Thoracic aorta (tissue), 2 donors: ENCODE results near the gene ZNF350. TPM values are rescaled to one million over a fixed set of nuclear protein-coding genes. Genes with fewer than 3 reads are reported as not detected.
"Not testable (repeated sequence)": the region's sequence is repeated elsewhere in the genome, so short reads cannot be mapped to it uniquely, and the experiment has no call there.

Experiments
- ATAC-seq: fragments of 150-250 bp; one replicate; pipeline ENCODE4 v1.8.0; 2017; ENCODE audit warnings: low read depth; ENCODE audit not compliant: insufficient number of reproducible peaks, low FRiP score
- DNase-seq: peaks from one replicate; pipeline ENCODE4 v3.0.0-alpha.2; 2020; ENCODE audit warnings: low spot score
- H3K27ac ChIP-seq, 2 donors: fragments of 200-600 bp; sonication (generic); 1 replicate in 1 of 2; 2 replicates in 1 of 2; pipeline ENCODE4 v1.5.1; 2016; ENCODE audit warnings: mild to moderate bottlenecking in 2 of 2, moderate library complexity in 2 of 2
- H3K27me3 ChIP-seq: fragments of 200-600 bp; sonication (generic); replicated peaks from 2 replicates; pipeline ENCODE4 v1.6.0; 2016; ENCODE audit warnings: mild to moderate bottlenecking; ENCODE audit not compliant: insufficient read depth
- H3K36me3 ChIP-seq: fragments of 200-600 bp; sonication (generic); one replicate; pipeline ENCODE4 v1.5.1; 2016
- H3K4me1 ChIP-seq, 2 donors: fragments of 200-600 bp; sonication (generic); 1 replicate in 1 of 2; 2 replicates in 1 of 2; pipeline versions ENCODE4 v1.5.1 to v1.6.0; 2016; ENCODE audit warnings: low read depth in 2 of 2, mild to moderate bottlenecking in 1 of 2; ENCODE audit not compliant: control insufficient read depth in 1 of 2
- H3K4me3 ChIP-seq: fragments of 200-600 bp; sonication (generic); 2 replicates; pipeline ENCODE4 v1.5.1; 2016; ENCODE audit warnings: mild to moderate bottlenecking
- H3K9me3 ChIP-seq: fragments of 200-600 bp; sonication (generic); 2 replicates; pipeline ENCODE4 v1.5.1; 2016
- CTCF ChIP-seq: fragments of 200-600 bp; sonication (generic); IDR thresholded peaks from one replicate; pipeline ENCODE4 v1.5.1; 2019; ENCODE audit warnings: antibody characterized with exemption
- total RNA-seq, 2 donors: library from RNA; depleted of rRNA; stranded (reverse); fragments of >200 nt; gene quantifications; one replicate each; pipeline versions ENCODE4 v1.1.0 to v1.2.3, GENCODE V29; 2016

The ZNF350 gene
- total RNA-seq, 2 donors from 2014 or later: 7.3 to 15.4 TPM

- H3K27ac ChIP-seq: no peak overlapping the region
- DNase-seq (no peak), ATAC-seq (no peak)
- H3K4me3 ChIP-seq: no peak overlapping the region
- no peak for TF ChIP-seq CTCF
- no peaks in the 10 kb centered on the region for H3K4me1 ChIP-seq
- no peaks in the 10 kb centered on the region for H3K27me3 ChIP-seq
- peaks cover 58% of the 10 kb centered on the region for H3K36me3 ChIP-seq
- H3K9me3 ChIP-seq: peaks cover 89% of the 10 kb centered on the region
Observed at GRCh38 chr19:51978882-51979281, 7.8 kb downstream of the ZNF350 start.

- TF ChIP-seq CTCF: no peak
- no peaks in the 10 kb centered on the region for H3K27me3 ChIP-seq
- peaks cover 68% of the 10 kb centered on the region for H3K36me3 ChIP-seq
- H3K4me1 ChIP-seq: no peaks in the 10 kb centered on the region
- H3K9me3 ChIP-seq: peaks cover 100% of the 10 kb centered on the region
- no peak overlapping the region for H3K27ac ChIP-seq
- ATAC-seq: no peak
- no peak overlapping the region for H3K4me3 ChIP-seq
- no peak for DNase-seq
Observed at GRCh38 chr19:51977346-51977745, 9.3 kb downstream of the ZNF350 start.

GRCh38 chr19:51976852-51977251 lies 9.8 kb downstream of the ZNF350 start:
- ATAC-seq (no peak), DNase-seq (no peak)
- Histone ChIP-seq H3K9me3 (peaks cover 100% of the 10 kb centered on the region), H3K27ac (no peak overlapping the region), H3K4me3 (no peak overlapping the region), H3K36me3 (peaks cover 70% of the 10 kb centered on the region), H3K4me1 (no peaks in the 10 kb centered on the region), H3K27me3 (no peaks in the 10 kb centered on the region)
- no peak for TF ChIP-seq CTCF

GRCh38 chr19:51975787-51976186 lies 10.9 kb downstream of the ZNF350 start:
- H3K4me3 ChIP-seq, DNase-seq, H3K27me3 ChIP-seq, H3K27ac ChIP-seq, ATAC-seq, H3K4me1 ChIP-seq: not testable (repeated sequence)
- peaks cover 81% of the 10 kb centered on the region for H3K36me3 ChIP-seq
- peaks cover 100% of the 10 kb centered on the region for H3K9me3 ChIP-seq

- Histone ChIP-seq H3K27ac (no peak overlapping the region), H3K27me3 (no peaks in the 10 kb centered on the region), H3K4me1 (no peaks in the 10 kb centered on the region), H3K36me3 (peaks cover 87% of the 10 kb centered on the region), H3K9me3 (peaks cover 100% of the 10 kb centered on the region), H3K4me3 (peak overlapping the region; percentile 18)
- no peak for DNase-seq
- TF ChIP-seq CTCF: no peak
- ATAC-seq: no peak
Observed at GRCh38 chr19:51971624-51972023, 15.0 kb downstream of the ZNF350 start.

GRCh38 chr19:51970718-51971117 lies 15.9 kb downstream of the ZNF350 start:
- no peak overlapping the region for H3K4me3 ChIP-seq
- no peaks in the 10 kb centered on the region for H3K27me3 ChIP-seq
- no peaks in the 10 kb centered on the region for H3K4me1 ChIP-seq
- peaks cover 100% of the 10 kb centered on the region for H3K9me3 ChIP-seq
- DNase-seq: no peak
- no peak for TF ChIP-seq CTCF
- no peak for ATAC-seq
- no peak overlapping the region for H3K27ac ChIP-seq
- peaks cover 90% of the 10 kb centered on the region for H3K36me3 ChIP-seq
